Prostate gland (tissue), 2 donors: ENCODE data around the gene ADISSP.

Source experiments
- POLR2A ChIP-seq: fragments of 450-650 bp; IDR thresholded peaks from one replicate; pipeline ENCODE4 v1.6.1; 2016; ENCODE audit warnings: antibody characterized with exemption, mild to moderate bottlenecking
- TF ChIP-seq, protein P1 (sequence below), 4 experiments: fragments of 200-600 bp in 2 of 4; fragments of 450-650 bp in 2 of 4; sonication (generic) in 2 of 4; IDR thresholded peaks; 1 replicate in 3 of 4; 2 replicates in 1 of 4; pipeline ENCODE4 v1.5.1; 2016 to 2019; ENCODE audit warnings: antibody characterized with exemption in 4 of 4, mild to moderate bottlenecking in 2 of 4, moderate library complexity in 2 of 4

DNA sequence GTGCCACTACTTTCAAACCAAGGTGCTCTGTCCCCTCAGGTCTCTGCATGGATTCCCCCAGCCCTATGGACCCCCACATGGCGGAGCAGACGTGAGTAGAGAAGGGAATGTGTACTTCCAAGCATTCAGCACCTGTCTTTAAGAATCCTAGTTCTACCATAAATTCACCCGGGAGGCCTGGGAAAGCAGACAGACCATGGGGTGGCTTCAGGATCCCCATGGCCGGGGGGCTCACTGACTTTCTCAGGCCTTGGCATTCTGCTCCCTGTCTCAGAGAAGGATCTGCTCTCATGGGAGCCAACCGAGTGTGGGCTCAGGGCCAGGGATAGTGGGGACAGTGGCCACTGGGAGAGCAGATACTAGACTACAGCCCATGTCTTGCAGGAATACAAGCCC lies 30.8 kb upstream of the ADISSP start:
- TF ChIP-seq POLR2A = no peak
- TF ChIP-seq, protein P1, sequence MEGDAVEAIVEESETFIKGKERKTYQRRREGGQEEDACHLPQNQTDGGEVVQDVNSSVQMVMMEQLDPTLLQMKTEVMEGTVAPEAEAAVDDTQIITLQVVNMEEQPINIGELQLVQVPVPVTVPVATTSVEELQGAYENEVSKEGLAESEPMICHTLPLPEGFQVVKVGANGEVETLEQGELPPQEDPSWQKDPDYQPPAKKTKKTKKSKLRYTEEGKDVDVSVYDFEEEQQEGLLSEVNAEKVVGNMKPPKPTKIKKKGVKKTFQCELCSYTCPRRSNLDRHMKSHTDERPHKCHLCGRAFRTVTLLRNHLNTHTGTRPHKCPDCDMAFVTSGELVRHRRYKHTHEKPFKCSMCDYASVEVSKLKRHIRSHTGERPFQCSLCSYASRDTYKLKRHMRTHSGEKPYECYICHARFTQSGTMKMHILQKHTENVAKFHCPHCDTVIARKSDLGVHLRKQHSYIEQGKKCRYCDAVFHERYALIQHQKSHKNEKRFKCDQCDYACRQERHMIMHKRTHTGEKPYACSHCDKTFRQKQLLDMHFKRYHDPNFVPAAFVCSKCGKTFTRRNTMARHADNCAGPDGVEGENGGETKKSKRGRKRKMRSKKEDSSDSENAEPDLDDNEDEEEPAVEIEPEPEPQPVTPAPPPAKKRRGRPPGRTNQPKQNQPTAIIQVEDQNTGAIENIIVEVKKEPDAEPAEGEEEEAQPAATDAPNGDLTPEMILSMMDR (IDR thresholded peaks at IDR 0.05) = no peak
